Stimulated activated CD4-positive, alpha-beta T cell treated with anti-CD3 and anti-CD28 coated beads, TNF-alpha, amount 100 ng/mL, for 4 hours (primary cell): ENCODE measurements around the gene USH1G.

ENCODE experiments used
- DNase-seq, 3 experiments: peaks; one replicate each; pipeline ENCODE4 v3.0.0-alpha.2; 2020; ENCODE audit warnings: low read depth in 3 of 3

USH1G gene

DNA sequence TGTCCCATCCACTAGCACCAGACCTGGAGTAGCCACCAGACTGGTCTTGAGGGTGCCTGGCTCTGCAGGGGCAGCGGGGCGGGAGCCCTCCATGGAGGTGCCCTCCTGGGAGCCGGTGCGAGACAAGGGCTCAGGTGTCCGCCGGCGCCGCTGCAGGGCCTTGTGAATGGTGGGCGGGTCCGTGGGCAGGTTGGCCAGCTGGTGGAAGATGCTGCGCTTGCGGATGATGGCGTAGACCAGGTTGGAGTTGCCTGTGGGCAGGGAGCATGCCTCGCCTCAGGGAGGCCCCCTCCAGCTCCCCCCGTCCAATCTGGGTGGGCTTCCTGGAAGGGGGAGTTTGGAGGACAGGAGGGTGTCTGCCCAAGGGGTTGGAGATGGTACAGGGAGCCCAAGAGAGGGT is 31.1 kb upstream of the USH1G start:
- no peak for DNase-seq

DNA sequence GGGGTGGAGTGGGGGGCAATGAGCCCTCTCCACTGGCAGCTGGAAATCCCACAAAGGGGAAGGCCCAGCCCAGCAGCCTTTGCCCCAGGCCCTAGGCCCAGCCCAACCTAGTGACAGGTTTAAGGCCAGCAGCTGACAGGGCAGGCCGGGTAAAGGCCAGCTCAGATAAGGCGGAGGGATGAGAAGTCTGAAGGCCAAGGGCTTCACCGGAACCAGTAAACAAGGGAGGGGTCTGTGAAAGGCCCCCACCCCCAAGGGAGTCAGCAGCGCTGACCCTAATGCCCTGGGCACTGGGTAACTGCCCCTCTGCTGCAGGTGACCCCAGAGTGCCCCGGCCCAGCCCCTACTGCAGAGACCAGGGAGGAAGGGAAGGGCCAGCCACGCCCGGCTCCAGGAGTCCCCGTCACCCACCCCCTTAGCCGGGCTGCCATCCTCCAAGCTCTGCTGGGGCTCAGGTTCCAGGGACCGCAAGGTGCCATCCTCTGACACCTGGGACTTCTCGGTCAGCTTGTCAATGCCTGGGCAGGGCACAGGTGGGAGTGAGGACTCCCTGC is 30.2 kb upstream of the USH1G start:
- DNase-seq: no peak

GRCh38 chr17:74952431-74953133 is 29.5 kb upstream of the USH1G start:
- DNase-seq: no peak

DNA sequence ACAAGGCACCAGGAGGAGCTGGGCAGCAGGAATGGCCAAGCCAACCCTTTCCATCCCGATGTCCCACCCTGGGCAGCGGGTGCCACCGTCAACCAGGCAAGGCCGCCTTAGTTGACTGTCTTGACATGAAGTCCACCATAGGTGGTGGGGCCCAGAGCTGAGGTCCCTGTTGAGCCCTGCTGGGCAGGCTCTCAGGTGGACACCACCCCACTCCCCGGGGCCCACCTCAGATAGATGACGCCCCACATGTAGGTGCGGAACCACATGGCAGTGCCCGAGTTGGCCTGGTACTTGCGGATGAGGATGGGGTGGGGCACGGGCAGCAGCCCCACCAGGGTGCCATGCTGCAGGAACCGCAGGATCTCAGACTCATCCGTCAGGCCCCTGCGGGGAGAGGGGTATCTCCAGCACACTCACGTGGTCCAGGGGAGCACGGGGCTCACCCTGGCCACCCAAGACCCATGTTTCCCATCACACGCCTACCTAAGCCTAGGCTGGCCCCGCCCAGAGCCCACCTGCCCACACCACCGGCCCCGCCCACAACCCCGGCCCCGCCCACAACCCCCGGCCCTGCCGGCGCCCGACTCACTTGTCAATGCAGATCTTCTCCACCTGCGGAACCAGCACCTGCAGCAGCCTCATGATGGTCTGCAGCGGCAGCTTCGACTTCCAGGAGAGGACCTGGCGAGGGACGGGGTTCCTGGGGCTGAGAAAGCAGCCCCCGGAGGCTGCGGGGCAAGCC is 28.8 kb upstream of the USH1G start:
- no peak for DNase-seq

DNA sequence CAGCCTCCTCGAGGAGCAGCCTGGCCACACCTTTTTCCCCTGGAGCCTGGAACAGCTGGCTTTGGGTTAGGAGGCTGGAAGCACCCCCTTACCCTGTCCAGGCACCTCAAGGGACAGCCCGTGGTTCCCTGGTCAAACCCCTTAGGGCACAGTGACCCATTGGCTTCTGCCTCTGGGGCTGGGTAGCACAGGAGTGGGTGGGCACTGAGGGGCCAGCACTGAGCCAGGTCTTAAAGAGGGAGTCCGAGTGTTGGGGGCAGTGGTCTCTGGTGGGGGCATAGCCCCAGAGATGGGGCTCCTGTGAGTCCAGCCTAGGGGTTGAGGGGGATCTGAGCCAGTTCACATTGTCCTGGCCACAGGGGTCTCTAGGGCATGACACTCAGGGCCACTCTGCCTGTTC is 28.0 kb upstream of the USH1G start:
- no peak for DNase-seq

DNA sequence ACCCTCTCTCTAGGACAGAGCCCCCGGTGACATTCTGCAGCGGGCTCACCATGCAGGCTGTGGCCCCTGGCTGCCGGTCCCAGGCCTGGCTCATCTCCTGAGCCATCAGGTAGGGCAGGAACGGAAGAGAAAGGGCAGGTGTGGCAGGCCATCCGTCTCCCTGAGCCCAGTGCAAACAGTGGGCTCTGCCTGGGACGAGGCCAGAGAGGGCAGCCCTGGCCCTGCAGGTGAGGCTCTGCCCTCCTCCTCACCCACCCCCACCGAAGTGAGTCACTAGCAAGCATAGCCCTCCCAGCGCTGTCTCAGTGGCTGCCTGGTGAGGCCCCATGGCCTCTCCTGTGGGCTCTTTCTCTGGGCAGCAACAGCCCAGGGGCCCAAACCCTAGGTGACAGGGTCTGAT is 27.2 kb upstream of the USH1G start:
- DNase-seq: no peak

- no peak for DNase-seq
Observed at GRCh38 chr17:74949455-74950115, 26.5 kb upstream of the USH1G start.

- DNase-seq: no peak
Observed at GRCh38 chr17:74947041-74947754, 24.1 kb upstream of the USH1G start.

- no peak for DNase-seq
Observed at GRCh38 chr17:74946641-74947040, 23.6 kb upstream of the USH1G start.

DNA sequence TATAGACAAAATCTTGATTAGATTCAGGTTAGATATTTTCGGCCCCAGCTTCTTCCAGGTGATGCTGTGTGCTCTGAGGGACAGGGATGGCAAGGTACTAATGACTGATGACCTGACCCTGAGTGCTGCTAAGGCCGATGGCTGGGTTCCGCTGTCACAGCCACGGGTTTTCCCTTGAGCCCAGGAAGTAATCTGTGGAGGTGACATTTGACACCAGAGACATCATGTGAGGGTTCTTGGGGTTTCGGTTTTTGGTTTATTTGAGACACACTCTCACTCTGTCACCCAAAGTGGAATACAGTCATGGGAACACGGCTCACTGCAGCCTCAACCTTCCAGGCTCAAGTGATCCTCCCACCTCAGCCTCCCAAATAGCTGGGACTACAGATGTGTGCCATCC is 22.5 kb upstream of the USH1G start:
- DNase-seq: no peak

DNA sequence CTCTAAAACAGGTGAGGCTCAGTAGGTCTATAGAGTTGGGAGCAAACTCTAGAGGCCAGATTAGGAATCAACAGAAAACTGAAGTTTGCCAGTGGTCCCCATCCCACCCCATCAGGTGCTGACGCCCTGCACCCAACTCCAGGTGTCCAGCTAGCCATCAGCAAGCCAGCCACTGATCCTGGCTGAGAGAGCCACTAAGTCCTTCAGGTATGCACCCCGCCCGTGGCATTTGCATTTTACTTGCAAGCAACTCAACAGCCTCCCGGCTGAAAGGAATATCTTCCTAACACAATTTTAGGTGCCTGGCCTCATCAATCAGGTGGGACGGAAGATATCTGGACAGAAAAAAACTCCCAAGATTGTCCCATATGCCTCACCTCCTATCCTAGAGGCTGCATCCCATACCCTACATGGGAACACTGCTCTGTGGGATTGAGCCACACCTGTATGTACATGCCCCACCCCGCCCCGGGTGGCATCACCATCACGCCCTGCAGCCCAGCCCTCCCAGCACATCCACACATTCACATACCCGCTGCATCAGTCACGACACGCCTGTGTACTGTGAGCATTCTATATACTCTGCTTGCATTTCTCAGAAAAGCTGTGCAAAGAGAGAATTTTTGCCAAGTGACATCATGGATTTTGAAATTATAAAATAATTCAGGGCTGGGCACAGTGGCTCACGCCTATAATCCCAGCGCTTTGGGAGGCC is 20.9 kb upstream of the USH1G start:
- DNase-seq: no peak

DNA sequence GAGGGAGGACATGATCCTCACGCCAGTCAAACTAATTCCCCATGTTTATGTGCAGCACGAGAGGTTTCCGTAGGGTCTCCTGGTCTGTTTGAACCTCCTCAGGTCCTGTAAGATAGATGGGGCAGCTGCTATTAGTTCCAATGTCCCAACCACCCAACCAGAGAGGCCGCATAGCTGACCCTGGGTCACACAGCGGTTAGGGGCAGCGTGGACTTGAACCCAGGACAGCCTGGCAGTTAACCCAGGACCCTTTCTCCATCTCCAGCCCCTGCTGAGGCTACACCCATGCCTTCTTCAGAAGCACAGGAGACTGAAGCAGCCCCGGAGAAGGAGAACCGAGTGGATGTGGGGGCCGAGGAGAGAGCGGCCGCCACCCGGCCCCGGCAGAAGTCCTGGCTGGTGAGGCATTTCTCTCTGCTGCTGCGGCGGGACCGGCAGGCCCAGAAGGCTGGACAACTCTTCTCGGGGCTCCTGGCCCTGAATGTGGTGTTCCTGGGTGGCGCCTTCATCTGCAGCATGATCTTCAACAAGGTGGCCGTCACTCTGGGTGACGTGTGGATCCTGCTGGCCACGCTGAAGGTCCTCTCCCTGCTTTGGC is 18.2 kb upstream of the USH1G start:
- no peak for DNase-seq

DNA sequence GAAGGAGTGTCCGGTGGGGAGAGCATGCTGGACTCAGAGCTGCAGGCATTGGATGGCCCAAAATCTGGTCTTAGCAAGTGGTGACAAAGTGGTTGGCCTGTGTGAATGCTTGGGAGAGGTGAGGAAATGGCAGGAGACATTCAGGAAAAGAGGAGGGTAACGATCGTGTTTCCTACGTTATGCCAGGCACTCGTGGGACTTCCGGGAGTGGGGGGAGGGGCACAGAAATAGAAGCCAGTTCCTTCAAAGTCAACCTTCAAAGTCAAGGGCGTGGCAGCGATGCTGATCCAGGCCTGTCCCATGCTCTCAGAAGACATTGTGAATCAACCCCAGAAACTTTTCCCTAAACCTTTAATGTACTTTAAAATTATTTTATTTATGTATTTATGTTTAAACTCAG is 16.5 kb upstream of the USH1G start:
- DNase-seq: no peak

DNA sequence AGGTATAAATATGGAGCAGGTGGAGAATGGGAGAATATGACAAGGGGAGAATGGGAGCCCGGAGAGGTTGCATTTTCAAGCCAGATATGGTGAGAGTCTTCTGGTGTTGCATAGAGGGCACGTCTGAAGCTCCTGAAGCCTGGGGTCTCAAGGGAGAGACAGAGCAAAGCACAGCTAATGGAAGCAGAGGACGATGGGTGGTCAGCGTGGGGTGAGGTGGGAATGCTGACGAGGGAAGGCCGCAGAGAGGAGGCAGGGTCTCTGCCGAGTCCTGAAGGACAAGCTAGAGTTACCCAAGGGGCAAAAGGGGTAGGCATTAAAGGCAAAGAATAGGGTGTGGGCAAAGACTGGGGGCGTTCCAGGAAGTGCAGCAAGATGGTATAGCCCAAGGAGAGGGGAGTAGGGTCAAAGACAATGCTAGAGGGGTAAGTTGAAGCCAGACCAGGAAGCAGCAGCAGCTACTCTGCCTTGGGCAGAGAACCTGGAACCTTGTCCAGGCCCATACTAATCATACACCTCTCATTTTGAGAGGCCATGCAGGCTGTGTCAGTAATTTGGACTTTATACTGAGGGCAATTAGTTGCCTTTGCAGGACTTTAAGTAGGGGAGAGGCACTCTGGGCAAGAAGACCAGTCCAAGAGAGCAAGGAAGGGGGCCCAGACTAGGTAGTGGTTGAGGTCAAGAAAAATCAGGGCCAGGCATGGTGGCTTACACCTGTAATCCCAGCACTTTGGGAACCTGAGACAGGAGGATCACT is 15.3 kb upstream of the USH1G start:
- no peak for DNase-seq

DNA sequence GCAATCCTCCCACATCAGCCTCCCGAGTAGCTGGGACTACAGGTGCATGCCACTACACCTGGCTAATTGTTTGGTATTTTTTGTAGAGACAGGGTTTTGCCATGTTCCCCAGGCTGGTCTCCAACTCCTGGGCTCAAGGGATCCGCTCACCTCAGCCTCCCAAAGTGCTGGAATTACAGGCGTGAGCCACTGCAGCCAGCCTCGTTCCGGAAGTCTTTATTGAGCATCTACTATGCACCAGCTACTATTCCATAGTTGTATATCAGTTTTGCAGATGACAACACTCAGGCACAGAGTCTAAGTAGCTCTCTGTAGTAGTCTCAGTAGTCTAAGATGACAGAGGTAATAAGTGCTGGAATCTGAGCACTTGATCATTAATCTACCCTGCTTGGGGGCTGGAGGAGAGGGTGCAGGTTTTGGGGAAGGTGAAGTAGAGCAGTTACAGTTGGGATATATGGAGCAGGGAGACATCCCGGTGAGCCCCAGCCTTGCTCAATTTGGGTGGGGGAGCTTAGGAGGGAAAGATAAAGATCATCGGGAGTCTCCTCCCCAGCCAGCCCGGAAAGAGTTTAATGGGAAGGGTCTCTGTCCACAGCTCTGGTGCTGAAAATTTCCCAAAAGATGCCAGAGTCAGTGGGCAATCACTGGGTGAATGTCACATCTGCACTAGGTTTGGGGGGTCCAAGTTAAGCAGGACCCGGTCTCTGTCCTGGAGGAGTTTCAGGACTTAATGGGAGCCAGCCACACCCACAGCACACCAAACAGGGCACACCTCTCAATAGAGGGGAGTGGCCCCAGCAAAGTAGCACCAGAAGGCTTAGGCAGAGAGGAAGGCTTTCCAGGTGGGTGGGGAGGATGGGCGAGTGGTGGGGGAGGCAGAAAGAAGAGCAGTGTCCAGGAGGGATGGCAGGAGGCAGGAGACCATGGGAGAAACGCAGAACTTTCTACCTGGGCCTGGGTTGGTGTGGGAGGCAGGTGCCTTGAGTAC is 14.3 kb upstream of the USH1G start:
- DNase-seq: no peak

DNA sequence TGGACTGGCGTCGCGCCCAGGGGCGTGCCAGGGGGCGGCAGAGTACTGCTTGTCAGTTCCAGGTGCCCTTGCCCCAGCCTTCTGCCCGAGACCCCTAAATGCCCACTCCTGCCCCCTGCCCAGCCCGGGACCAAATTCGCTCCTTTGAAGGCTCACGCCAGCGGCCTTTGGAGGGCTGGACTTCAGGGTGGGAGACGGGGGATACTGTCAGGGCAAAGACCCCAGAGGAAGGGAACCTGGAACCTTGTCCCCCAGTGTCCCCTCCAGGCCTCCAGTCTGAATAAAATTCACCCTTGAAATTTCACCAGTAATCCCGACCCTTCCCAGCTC is 13.4 kb upstream of the USH1G start:
- DNase-seq: no peak

DNA sequence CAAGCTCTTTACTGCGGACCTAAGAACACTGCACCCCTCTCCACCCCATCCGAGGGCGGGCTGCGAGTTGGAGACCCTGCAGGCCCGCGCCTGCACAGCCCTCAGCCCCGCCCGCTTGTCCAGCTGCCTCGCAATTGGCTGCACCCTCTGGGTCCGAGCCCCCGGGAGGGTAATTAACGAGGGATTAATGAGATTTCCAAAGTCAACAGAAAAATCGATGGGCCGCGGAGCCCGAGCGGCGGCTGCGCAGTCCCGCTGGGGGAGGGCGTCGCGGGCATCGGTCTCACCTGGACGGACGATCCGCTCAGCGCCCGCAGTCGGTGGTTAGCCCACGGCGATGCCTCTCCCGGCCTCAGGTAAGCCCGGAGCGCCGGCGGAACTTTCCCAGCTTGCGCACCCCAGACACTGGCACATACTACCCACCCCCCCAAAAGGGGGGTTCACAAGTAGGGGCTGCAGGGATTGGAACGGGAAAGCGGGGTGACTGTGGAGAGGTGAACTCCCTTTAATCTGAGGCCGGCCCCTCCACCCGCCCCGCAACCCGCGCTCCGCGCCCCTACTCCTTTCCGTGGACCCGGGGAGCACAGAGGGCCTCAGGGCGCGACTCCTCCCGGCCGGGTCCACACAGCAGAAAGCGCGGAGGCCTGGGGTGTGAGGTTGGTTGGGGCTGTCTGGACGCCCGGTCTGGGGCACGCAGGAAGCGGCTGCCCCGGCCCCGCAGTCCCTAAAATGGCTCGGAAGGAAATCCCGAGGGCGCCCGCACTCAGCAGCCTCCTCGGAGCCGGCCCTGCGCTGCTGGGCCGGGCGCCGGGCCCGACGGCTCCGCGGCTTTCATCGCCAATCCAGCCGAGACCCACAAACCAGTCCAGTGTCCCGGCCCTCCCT is 12.8 kb upstream of the USH1G start, which contains the start of gene OTOP3:
TSS of gene OTOP3 (plus strand) at position 314 of the 885 bp plus-strand sequence. CDS start at position 338, 24 bp downstream.
- DNase-seq: no peak

- no peak for DNase-seq
Observed at GRCh38 chr17:74935048-74935447, 12.0 kb upstream of the USH1G start.
